Duodenal mucosa (tissue), 2 donors: ENCODE data around the gene ZNF711.
A peak's percentile ranks its signal among the peaks of the same experiment; 100 is the strongest.
"Not testable (repeated sequence)": the region's sequence is repeated elsewhere in the genome, so short reads cannot be mapped to it uniquely, and the experiment has no call there.

Source experiments
- H3K27ac ChIP-seq: one replicate; pipeline ENCODE4 v1.7.0; 2013; ENCODE audit warnings: low read depth, low read length
- H3K27me3 ChIP-seq, 2 donors: one replicate each; pipeline ENCODE4 v1.7.0; 2013; ENCODE audit warnings: low read length in 2 of 2, control low read depth in 1 of 2; ENCODE audit not compliant: insufficient read depth in 2 of 2, control insufficient read depth in 1 of 2
- H3K36me3 ChIP-seq, 2 donors: one replicate each; pipeline ENCODE4 v1.7.0; 2013; ENCODE audit warnings: low read length in 2 of 2, control low read depth in 1 of 2; ENCODE audit not compliant: insufficient read depth in 2 of 2, control insufficient read depth in 1 of 2
- H3K4me1 ChIP-seq, 2 donors: one replicate each; pipeline ENCODE4 v1.7.0; 2013; ENCODE audit warnings: low read length in 2 of 2, control low read depth in 1 of 2; ENCODE audit not compliant: insufficient read depth in 2 of 2, control insufficient read depth in 1 of 2
- H3K4me3 ChIP-seq, 2 donors: one replicate each; pipeline ENCODE4 v1.7.0; 2013; ENCODE audit warnings: low read length in 2 of 2, low read depth in 1 of 2
- H3K9ac ChIP-seq, 2 donors: one replicate each; pipeline ENCODE4 v1.7.0; 2013; ENCODE audit warnings: low read length in 2 of 2, low read depth in 1 of 2
- H3K9me3 ChIP-seq, 2 donors: one replicate each; pipeline ENCODE4 v1.7.0; 2013; ENCODE audit warnings: low read length in 2 of 2, control low read depth in 1 of 2; ENCODE audit not compliant: control insufficient read depth in 1 of 2

ZNF711 gene

DNA sequence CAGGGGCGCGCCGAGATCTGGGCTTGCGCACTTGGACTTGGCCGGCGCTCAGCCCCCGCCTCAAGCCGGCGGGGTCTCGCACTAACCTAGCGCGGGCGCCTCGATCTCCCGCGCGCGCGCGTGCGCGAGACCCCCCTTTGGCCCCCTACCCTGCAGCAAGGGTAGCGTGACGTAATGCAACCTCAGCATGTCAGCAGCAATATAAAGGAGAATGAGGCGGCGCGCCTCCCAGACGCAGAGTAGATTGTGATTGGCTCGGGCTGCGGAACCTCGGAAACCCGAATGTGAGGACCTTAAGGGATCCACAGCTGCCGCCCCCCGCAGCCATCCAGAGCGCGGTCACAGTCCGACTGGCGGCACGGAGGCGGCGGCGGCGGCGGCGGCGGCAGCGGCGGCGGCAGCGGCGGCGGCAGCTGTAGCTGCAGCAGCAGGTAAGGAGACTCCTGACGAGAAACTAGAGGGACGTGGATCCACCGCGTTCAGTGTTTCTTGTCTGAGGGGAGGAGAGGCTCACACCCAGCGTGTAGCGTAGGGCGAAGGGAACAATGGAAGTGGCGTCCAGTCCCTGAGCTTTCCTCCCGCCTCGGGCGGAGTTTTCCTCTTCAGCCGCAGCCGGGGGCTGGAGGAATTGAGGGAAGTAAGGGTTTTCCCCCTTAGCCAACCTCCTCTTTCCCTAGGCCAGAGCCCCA lies at the start of gene ZNF711, which contains the start of gene SATL1:
TSS of gene ZNF711 (plus strand) at position 231 of the 689 bp plus-strand sequence. CDS start 3,582 bp downstream, outside the sequence.
TSS of gene SATL1 (minus strand) at position 19 of the 689 bp plus-strand sequence. CDS start 134,811 bp downstream, outside the sequence.
- Histone ChIP-seq H3K27ac (no peak within 1 kb of the TSS), H3K4me1 (no peaks in the 10 kb centered on the region), H3K9ac (peak within 1 kb of the TSS; percentile 54 to 61)

DNA sequence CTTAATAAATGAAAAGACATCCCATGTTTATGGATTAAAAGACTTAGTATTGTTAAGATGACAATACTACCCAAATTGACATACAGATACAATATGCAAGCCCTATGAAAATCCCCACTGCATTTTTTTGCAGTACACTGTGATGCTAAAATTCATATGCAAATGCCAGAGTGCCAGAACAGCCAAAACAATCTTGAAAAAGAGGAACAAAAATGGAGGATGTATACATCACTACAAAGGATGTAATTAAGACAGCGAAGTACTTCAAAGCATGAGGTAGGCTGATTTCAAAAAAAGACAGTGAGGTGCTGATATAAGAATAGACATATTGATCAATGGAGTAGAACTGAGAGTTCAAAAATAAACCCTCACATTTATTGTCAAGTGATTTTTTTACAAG lies 47.5 kb upstream of the ZNF711 start:
- no peaks in the 10 kb centered on the region for H3K4me1 ChIP-seq
- no peak overlapping the region for H3K4me3 ChIP-seq
- H3K36me3 ChIP-seq, result no peaks in the 10 kb centered on the region
- no peaks in the 10 kb centered on the region for H3K9me3 ChIP-seq
- H3K9ac ChIP-seq, result no peak overlapping the region
- H3K27me3 ChIP-seq, result no peaks in the 10 kb centered on the region
- H3K27ac ChIP-seq, result no peak overlapping the region

More for the DNA sequence above, at the start of gene ZNF711, which contains the start of gene SATL1:
- Histone ChIP-seq H3K36me3 (no peaks in the 10 kb centered on the region), H3K27me3 (no peaks in the 10 kb centered on the region), H3K4me3 (peak within 1 kb of the TSS; percentile 80), H3K9me3 (no peaks in the 10 kb centered on the region)

DNA sequence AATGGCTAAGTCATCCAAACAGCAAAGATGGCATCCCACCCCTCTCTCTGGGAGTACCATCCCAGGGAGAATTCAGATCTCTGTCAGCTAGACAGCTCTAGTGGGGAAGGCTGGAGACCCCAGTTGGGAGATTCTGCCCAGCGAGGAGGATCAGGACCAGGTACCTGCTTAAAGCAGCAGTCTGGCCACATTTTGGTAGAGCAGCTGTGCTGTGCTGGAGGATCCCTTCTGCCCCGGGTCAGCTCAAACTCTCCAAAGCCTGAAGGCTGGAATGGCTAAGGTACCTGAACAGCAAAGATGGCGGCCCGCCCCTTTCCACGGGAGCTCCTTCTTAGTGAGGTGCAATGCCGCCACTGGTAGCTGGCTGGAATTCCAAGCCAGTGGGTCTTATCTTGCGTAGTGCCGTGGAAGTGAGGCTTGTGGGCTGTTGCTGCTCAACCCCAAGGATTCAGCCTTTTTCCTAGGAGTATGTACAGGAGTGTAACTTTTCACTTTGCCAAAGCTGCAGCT lies 40.3 kb upstream of the ZNF711 start:
- Histone ChIP-seq H3K27ac (no peak overlapping the region), H3K4me1 (no peaks in the 10 kb centered on the region), H3K36me3 (no peaks in the 10 kb centered on the region), H3K9ac (no peak overlapping the region), H3K4me3 (no peak overlapping the region), H3K9me3 (no peaks in the 10 kb centered on the region), H3K27me3 (no peaks in the 10 kb centered on the region)

DNA sequence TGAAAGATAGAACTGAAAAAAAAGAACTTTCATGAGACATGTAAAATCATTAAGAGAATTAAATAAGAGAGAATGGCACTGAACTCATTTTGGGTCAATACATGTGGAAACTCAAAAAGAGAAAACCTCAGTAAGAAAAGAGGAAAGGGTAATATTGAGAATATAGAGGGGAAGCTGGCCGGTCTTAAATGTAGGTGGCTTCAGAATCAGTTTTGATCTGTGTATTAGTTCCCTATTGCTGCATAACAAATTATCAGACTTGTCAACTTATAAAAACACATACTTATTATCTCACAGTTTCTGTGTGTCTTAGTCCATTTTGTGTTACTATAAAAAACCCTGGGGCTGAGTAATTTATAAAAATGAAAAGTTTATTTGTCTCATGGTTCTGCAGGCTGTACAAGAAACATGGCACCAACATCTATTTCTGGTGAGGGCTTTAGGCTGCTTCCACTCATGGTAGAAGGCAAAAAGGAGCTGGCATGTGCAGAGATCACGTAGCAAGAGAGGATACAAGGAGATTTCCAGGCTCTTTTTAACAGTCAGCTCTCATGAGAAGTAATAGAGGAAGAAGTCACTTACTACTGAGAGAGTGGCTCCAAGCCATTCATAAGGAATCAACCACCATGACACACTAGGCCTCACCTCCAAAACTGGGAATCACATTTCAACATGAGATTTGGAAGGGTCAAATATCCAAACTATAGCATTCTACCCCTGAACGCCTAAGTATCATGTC lies 29.8 kb upstream of the ZNF711 start:
- no peak overlapping the region for H3K4me3 ChIP-seq
- H3K27me3 ChIP-seq, result no peaks in the 10 kb centered on the region
- no peaks in the 10 kb centered on the region for H3K9me3 ChIP-seq
- H3K27ac ChIP-seq, result no peak overlapping the region
- no peaks in the 10 kb centered on the region for H3K36me3 ChIP-seq
- H3K4me1 ChIP-seq, result no peaks in the 10 kb centered on the region
- no peak overlapping the region for H3K9ac ChIP-seq

DNA sequence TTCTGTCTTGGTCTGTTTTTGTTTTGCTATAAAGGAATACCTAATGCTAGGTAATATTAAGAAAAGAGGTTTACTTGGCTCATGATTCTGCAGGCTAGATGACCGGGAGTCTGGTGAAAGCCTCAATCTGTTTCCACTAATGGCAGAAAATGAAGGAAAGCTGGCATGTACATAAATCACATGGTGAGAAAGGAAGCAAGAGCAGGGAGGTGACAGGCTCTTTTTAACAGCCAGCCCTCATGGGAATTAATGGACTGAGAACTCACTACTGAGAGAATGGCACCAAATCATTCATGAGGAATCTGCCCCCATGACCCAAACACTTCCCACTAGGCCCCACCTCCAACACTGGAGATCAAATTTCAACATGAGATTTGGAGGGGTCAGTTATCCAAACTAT lies 27.8 kb upstream of the ZNF711 start:
- no peaks in the 10 kb centered on the region for H3K27me3 ChIP-seq
- no peak overlapping the region for H3K27ac ChIP-seq
- H3K36me3 ChIP-seq, result no peaks in the 10 kb centered on the region
- H3K9ac ChIP-seq, result no peak overlapping the region
- no peaks in the 10 kb centered on the region for H3K4me1 ChIP-seq
- H3K9me3 ChIP-seq, result no peaks in the 10 kb centered on the region
- no peak overlapping the region for H3K4me3 ChIP-seq

DNA sequence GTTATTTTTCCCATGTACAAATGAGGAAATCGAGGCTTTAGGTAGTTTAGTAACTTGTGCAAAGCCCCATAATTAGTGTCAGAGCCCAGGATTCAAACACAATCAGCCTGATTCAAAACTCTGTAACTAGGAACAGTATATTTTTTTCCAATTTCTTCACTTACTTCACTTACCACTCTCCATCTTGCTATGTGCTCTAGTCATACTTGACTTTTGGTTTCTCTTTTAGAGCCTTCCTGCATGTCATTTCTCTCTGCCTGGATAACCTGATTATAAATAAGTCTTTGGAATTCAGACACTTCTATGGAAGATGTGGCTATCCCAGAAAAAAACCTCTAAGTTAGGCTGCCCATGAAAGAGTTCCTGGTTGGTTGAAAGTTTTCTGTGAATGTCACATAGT lies 22.4 kb upstream of the ZNF711 start:
- no peak overlapping the region for H3K9ac ChIP-seq
- no peaks in the 10 kb centered on the region for H3K4me1 ChIP-seq
- H3K27ac ChIP-seq, result no peak overlapping the region
- H3K36me3 ChIP-seq, result no peaks in the 10 kb centered on the region
- H3K27me3 ChIP-seq, result no peaks in the 10 kb centered on the region
- no peak overlapping the region for H3K4me3 ChIP-seq
- H3K9me3 ChIP-seq, result no peaks in the 10 kb centered on the region

DNA sequence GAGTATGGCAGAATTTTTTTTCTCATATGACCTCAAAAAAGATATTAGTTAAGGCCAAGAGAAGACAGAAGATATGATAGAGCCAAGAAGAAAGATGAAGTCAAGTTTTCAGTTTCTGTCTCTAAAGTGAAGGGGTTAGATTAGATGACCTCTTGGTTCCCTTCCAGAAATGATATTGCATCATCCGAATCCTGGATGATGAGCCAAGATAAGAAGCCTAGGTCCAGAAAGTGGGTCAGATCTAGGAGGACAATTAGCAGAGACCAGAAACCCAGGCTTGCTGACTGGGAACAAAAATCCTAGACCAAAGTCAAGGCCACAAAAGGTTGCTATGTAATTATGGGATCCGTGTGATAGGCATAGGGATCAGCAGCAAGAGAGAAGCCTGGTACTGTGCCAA lies 20.4 kb upstream of the ZNF711 start:
- Histone ChIP-seq H3K4me1 (no peaks in the 10 kb centered on the region), H3K4me3 (no peak overlapping the region), H3K9me3 (no peaks in the 10 kb centered on the region), H3K27me3 (no peaks in the 10 kb centered on the region), H3K9ac (no peak overlapping the region), H3K36me3 (no peaks in the 10 kb centered on the region), H3K27ac (no peak overlapping the region)

DNA sequence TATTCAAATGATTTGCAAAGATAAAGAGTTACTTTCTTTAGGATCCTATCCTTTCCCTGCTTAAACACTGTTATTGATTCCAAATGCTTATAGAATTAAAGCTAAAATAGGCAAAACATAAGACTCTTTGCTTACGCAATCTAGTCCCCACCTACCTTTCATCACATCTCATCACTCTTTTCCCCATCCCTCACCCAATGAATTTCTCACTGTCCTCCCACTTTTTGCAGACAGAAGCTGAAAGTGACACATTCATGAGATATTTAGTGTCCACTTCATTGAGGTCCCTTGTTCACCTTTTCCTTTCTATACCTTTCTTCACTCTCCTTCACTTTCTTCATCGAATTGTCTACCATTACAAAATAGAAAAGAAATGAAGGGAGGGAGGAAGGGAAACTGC lies 636 bp upstream of the ZNF711 start:
- Histone ChIP-seq H3K36me3 (no peaks in the 10 kb centered on the region), H3K4me3 (no peak overlapping the region), H3K27me3 (no peaks in the 10 kb centered on the region), H3K9ac (no peak overlapping the region), H3K4me1 (no peaks in the 10 kb centered on the region), H3K27ac (no peak overlapping the region), H3K9me3 (no peaks in the 10 kb centered on the region)

DNA sequence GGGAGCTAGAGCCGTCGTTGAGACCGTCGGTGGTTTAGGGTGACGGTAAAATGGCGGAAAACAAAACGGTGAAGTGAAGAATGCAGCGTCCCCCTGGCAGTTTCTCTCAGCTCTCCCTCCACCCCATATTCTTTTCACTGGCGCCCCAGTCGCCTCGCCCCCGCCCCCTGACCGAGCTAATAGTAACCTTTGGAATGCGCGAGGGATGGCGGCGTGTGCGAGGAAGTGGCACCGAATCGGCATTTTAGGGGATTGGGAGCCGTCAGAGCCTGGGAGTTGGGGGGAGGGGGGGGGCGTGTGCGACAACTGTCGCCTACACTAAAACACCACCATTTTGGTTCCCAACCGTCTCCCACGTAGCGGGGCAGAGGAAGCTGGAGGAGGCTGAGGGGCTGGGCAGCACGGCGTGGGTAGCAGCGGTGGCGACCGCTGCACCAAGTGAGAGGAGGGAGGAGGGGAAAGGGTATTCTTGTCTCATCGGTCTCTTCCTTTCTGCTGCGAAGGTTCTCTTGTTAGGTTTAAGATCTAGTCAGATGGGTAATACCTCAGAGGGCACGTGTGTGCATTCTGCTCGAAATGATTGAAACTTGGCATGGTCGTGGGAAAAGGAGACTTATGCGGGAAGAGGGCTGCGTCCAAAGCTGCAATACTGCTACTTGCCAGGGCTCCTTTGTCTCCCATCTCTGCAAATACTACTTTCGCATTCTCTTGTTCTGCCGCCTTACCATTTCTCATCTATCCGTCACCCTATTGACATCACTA lies 840 bp downstream of the ZNF711 start:
- H3K4me3 ChIP-seq, result peak overlapping the region; percentile 80
- peak overlapping the region; percentile 54 to 61 for H3K9ac ChIP-seq
- no peaks in the 10 kb centered on the region for H3K36me3 ChIP-seq
- no peak overlapping the region for H3K27ac ChIP-seq
- no peaks in the 10 kb centered on the region for H3K27me3 ChIP-seq
- no peaks in the 10 kb centered on the region for H3K9me3 ChIP-seq
- no peaks in the 10 kb centered on the region for H3K4me1 ChIP-seq

DNA sequence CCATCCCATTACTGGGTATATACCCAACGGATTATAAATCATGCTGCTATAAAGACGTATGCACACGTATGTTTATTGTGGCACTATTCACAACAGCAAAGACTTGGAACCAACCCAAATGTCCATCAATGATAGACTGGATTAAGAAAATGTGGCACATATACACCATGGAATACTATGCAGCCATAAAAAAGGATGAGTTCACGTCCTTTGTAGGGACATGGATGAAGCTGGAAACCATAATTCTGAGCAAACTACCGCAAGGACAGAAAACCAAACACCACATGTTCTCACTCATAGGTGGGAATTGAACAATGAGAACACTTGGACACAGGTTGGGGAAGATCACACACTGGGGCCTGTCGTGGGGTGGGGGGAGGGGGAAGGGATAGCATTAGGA lies 41.5 kb downstream of the ZNF711 start:
- H3K4me1 ChIP-seq, H3K36me3 ChIP-seq, H3K27me3 ChIP-seq, H3K9me3 ChIP-seq, H3K9ac ChIP-seq, H3K4me3 ChIP-seq, H3K27ac ChIP-seq: not testable (repeated sequence)
